Measurements from ENCODE around the gene ACAD11.

- TF ChIP-seq YY1 (IDR thresholded peaks at IDR 0.05; ENCODE audit: extremely low read depth, insufficient replicate concordance, low read depth, low read length) = no peak
- no peak for TF ChIP-seq CTCF (IDR thresholded peaks at IDR 0.05 in 2 of 3, conservative IDR thresholded peaks at IDR 0.05 in 1 of 3; ENCODE audit: borderline replicate concordance in 1 of 3, insufficient read depth in 1 of 3, low read depth in 2 of 3, low read length in 2 of 3)
- TF ChIP-seq ZNF274 (IDR thresholded peaks at IDR 0.05; ENCODE audit: low read depth, low read length) = no peak
- no peak for TF ChIP-seq JUND (IDR thresholded peaks at IDR 0.05)
- TF ChIP-seq POLR2AphosphoS5 (IDR thresholded peaks at IDR 0.05; ENCODE audit: low read depth, low read length) = no peak
- no peak for TF ChIP-seq SIN3A (IDR thresholded peaks at IDR 0.05; ENCODE audit: low read depth)
- no peak for TF ChIP-seq SRF (IDR thresholded peaks at IDR 0.05; ENCODE audit: low read depth)
- TF ChIP-seq EGR1 (IDR thresholded peaks at IDR 0.05; ENCODE audit: low read depth) = no peak
- TF ChIP-seq POLR2A (IDR thresholded peaks at IDR 0.05; ENCODE audit: borderline replicate concordance, extremely low read depth, insufficient read depth, insufficient read length) = no peak
- no peak for TF ChIP-seq ATF3 (IDR thresholded peaks at IDR 0.05)
- no peak for TF ChIP-seq REST (IDR thresholded peaks at IDR 0.05; ENCODE audit: low read depth)
- TF ChIP-seq ZFX (IDR thresholded peaks at IDR 0.05) = no peak
- TF ChIP-seq CEBPB (IDR thresholded peaks at IDR 0.05; ENCODE audit: low read depth) = no peak
Measured at GRCh38 chr3:132645058-132645457, 14.6 kb downstream of the ACAD11 start.

All from HCT116 (cell line).